Measurements from ENCODE around the gene SNAP25.

Gene SNAP25

DNA sequence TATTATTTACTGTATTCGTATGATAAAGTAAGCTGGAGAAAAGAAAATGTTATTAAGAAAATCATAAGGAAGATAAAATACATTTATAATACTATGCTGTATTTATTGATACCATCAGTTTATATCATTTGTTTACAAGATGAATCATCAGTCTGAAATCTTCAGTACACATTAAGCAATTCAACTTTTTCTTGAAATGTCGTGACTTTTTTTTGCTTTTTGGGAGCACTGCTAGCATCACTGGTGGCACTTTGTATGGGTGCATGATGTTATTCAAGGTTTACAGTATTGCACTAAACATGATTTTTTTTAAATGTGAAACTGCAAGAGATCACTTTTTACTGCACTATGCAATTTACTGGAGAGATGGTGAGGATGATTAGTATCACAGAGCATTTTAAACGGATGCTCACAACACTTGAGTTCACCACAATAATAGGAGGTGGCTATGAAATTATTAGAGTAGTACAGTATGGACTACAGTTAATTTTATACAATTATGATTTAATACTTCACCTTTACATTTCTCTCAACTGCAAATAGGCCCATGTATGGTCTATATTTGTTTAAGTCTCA is 85.9 kb downstream of the SNAP25 start:
- DNase-seq (ENCODE audit: low spot score), result no peak

DNA sequence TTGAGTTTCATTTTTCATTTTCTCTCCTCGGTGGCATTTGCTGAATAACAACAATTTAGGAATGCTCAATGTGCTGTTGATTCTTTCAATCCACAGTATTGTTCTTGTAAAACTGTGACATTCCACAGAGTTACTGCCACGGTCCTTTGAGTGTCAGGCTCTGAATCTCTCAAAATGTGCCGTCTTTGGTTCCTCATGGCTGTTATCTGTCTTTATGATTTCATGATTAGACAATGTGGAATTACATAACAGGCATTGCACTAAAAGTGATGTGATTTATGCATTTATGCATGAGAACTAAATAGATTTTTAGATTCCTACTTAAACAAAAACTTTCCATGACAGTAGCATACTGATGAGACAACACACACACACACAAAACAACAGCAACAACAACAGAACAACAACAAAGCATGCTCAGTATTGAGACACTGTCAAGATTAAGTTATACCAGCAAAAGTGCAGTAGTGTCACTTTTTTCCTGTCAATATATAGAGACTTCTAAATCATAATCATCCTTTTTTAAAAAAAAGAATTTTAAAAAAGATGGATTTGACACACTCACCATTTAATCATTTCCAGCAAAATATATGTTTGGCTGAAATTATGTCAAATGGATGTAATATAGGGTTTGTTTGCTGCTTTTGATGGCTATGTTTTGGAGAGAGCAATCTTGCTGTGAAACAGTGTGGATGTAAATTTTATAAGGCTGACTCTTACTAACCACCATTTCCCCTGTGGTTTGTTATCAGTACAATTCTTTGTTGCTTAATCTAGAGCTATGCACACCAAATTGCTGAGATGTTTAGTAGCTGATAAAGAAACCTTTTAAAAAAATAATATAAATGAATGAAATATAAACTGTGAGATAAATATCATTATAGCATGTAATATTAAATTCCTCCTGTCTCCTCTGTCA is 88.1 kb downstream of the SNAP25 start:
- DNase-seq (ENCODE audit: low spot score), result peak; percentile 63

DNA sequence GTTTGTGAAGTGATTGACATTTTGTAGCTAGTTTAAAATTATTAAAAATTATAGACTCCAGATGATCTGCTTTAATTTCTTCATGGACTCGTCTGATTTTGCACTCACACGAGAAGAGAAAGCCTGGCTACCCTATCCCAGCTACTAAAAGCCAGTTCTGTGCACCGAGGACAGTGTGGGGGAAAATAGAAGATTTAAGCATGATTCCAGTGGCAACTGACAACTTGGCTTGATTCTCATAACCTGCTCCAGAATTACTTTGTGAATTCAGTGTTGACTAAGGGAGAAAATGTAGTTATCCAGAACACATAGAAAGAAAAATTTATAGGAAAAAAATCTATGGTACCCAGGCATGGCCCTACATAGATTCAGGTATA is 88.7 kb downstream of the SNAP25 start:
- no peak for DNase-seq (ENCODE audit: low spot score)

DNA sequence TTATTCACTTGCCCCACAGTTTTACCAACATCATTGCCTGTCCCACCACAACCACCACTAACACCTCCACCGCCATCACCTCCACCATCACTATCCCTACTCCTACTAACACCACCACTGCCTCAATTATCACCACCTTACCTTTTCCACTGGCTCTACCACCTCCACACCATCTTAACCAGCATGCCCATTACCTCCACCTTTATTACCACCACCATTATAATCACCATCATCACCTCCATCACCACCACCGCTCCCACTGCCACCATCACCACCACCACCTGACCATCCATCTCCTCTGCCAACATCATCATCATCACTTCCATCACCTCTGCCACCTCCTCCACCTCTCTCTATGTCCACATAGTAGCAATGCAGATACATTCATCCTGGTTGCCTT is 90.0 kb downstream of the SNAP25 start:
- DNase-seq (ENCODE audit: low spot score), result no peak

DNA sequence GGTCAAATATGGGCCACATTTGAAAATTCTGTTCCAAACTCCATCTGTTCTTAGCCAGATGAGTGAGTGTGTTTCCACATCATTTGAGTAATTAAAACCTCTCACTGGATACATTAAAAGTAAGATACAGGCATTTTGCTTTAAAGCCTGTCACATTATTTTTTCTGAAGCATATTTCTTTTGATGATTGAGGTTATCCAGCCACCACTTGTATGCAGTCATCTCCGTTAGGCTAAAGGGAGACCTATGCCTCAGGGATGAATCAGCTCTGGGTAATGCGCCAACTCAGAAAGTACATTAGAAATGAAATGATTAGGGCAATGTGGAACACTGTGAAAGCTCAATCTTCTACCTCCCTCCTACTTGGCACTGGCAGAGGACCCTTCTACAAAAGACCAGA is 90.7 kb downstream of the SNAP25 start:
- peak; percentile 66 for DNase-seq (ENCODE audit: low spot score)

DNA sequence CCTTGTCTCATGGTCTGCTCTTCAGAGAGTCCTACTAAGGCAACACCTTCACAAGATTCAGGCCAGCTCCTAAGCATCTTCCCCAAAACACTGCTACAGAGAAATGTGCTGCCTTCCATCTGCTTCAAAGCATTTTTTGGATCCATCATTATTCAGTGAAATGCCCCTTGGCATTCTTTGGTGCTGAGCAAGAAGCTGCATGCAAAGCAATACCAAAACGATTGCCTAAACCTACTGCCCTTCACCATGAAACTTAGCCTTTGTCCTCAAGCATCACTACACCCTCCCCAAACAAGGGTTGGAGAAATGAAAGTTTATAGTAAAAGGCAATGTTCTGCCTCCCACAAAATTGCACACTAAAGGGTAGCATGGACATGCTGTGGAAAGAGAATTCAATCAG is 93.5 kb downstream of the SNAP25 start:
- DNase-seq (ENCODE audit: low spot score), result no peak

DNA sequence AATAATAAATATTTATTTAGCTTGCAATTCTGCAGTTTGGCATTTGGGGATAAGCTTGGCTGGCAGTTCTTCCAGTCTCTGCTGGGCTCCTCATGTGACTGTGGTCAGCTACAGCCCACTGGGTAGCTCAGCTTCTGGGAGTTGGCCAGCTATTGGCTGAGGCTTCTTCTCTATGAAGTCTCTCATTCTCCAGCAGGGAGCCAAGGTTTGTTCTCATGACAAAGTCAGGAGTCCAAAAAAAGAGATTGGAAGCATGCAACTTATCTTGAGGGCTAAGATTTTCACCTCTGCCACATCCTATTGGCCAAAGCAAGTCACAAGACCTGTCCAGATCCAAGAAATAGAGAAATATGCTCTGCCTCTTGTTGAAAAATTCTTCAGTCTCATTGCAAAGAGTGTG is 94.6 kb downstream of the SNAP25 start:
- DNase-seq (ENCODE audit: low spot score), result no peak

DNA sequence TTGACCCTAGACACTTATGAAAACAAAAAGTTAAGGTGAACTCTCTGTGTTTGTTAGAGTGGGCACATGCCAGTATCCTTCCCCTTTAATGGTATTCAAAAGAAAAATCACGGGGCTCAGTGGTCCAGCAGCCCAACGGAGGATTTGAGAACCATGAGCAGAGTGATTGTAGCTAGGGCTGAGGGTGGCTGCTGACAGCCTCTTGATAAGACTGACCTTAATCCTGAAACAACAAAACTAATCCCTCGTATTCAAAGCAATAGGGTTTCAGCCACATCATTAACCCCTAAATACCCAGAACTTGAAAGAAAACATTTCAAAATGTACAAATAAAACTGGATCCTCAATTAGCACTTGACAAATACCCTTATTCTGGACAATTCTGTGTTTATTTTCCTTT is 95.1 kb downstream of the SNAP25 start:
- DNase-seq (ENCODE audit: low spot score), result no peak

DNA sequence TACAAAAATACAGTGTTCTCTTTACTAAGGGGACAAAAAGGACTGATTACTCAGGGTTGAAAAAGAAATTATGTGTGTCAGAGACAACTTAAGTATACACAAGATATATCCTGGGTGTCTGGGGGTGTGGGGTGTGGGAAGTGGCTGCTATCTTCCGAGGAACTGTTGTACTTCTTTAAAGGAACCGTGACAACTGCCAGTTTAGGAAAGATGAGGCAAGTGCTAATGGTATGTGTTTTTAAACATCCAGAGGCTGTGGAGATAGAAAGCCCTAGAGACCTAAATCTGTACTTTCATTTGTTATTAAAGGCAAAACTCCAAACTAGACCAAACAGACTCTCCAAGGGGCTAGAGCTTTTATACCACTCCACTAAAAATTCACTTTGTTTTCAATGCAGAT is 95.6 kb downstream of the SNAP25 start:
- no peak for DNase-seq (ENCODE audit: low spot score)

DNA sequence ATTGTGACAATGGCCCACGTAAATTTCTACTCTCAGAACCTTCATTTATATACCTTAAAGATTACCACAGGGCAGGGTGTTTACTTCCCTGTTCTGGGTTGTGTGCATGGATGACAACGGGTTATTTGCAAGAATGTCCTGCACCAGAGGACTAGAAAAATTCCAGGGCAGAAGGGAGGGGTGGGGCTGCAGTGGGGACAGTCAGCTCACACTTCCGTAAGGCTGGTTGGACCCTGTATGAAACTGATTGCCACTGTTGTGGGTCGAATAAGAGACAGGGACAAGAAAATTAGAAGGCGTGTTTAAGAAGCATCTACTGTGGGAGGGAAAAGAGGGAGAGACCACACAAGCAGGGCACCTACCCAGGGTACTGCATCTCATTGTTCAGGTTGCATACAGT is 96.5 kb downstream of the SNAP25 start:
- DNase-seq (ENCODE audit: low spot score), result no peak

DNA sequence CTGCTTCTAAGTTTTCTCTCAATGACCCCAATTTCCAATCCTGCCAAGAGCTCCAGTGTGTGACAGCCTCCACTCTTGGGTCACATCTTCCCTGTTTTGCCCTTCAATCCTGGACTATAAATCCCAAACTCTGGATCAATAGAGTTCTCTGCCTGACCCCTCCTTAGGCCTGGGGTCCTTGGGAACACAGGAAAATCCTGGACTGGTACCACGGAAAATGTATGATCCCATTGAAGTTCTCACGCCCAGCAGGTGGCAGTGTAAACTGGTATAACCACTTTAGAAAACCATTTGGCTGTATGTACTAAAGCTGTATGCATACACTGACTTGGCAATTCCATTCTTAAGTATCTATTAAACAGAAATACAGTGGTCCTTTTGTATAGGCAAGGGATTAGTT is 98.0 kb downstream of the SNAP25 start:
- no peak for DNase-seq (ENCODE audit: low spot score)

DNA sequence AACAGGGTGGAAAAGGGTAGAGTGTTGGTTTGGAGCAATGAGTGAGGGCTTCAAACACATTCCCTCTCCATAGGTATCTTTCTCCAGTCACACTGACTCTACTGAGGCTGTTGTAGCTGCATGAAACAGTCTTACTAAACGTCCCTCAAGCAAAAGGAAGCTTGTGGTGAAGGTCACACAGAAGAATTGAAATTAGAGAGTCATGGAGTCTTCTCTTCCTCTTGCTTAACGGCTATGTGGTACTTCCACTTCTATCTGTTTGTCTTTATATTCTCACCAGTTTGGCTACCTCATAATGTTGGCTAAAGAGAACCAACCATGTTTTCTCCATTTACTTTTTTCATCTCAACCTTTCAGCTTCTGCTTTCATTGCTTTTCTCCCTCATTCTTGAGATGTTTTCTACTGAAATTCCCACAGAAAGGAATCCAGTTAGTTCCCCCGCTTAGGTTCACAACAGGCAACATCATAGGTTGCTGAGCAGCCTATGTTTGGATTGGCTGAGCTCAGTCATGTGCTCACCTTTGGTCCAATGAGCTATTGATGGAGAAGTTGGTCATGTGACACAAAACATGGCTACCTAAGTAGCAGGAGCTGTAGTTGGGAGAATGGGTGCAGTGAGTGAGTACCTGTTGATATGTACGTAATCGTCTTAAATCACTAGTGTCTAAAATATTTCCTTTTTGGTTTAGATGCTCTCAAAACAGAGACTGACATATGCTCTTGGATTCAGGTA is 99.8 kb downstream of the SNAP25 start:
- no peak for DNase-seq (ENCODE audit: low spot score)

DNA sequence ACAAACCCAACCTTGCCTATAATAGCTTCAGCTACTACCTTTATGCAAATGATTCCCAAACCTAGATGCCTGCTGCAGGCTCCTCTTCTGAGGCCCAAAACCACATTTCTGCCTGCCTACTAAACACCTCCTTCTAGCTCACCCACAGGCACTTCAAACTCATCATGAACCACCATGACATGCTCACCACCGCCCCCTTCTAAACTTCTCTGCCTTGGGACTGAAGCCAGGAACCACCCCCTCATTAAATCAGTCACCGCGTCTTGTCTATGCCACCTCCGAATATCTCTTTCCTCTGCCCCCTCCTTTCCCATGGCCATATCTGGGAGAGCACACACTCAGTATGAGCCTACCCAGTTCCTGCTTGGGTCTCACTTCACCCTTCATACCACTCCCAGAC is 101.2 kb downstream of the SNAP25 start:
- no peak for DNase-seq (ENCODE audit: low spot score)

DNA sequence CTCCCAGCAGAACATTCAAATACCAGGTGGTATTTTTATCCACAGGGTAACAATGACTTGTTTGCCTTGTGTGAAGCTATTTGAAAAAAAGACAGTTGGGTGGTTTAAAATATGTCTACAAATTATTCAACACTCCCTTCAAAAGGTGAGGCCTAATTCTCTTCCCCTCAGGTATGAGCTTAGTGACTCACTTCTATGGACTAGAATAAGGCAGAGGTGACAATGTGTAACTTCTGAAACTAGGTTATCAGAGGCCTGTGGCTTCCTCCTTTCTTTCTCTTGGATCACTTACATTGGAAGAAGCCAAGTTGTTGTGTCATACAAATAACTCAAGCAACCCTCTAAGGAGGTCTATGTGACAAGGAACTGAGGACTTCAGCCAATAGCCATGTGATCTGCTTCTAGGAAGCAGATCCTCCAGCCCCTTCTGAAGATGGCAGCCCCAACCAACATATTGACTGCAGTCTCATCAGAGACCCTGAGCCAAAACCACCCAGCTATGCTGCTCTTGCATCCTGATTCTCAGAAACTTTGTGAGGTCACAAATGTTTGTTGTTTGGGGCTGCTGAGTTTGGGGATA is 102.6 kb downstream of the SNAP25 start:
- no peak for DNase-seq (ENCODE audit: low spot score)

DNA sequence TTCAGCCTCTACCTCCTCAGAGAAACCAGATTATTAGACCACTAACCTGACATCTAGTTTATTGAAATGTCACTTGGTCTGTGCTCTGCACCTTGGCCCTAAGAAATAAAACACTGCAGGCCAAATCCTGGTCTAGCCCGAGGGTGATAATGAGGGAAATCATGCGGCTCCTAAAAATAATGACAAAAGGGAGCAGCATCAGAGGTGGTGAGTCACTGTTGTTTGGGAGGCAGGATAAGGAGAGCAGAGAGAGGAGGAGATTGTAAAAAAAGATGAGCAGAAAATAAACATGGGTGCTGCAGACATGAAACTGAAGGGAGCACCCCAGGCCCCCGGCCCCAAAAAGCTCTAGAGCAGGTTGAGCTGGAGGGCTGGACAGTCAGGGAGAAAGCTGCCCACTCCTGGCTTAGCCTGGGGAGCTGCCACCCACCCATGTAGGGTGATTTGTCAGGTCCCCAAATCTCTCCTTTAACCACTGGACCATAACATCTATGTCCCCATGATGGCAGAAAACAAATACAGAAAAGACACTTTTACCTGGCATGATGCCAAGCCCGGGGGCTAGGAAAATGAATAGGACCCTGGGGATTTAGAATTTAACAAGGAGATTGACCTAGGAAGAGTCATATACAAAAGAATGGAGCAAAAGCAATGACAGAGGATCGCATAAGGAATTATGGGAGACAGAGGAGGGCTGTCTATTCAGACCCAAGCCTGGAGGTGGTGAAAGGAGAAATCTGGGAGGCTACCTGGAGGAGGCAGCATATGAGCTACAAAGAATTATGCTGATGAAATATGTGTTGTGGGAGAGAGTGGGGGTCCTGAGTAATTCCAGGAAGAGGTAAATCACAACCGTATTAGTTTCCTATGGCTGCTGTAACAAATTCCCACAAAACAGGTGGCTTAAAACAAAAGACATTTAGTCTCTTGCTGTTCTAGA is 103.7 kb downstream of the SNAP25 start:
- no peak for DNase-seq (ENCODE audit: low spot score)

DNA sequence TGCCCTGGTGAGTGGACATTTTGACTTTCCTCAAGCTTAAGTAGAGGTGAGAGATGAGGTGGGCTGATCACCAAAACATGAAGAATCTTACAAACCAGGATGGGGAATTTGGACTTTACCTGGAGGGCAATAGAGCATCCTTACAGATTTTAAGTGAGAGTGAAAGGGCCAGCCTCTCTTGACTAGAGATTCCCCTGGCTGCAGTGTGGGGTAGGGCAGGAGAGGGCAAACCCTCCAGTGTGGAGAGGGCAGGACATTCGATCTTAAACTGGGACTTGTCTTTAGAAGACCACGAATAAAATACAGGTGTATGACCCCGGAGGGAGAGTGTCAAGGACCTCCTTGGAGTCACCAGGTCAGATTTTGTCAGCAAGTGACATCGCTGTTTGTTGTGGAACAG is 105.1 kb downstream of the SNAP25 start:
- DNase-seq (ENCODE audit: low spot score), result no peak

DNA sequence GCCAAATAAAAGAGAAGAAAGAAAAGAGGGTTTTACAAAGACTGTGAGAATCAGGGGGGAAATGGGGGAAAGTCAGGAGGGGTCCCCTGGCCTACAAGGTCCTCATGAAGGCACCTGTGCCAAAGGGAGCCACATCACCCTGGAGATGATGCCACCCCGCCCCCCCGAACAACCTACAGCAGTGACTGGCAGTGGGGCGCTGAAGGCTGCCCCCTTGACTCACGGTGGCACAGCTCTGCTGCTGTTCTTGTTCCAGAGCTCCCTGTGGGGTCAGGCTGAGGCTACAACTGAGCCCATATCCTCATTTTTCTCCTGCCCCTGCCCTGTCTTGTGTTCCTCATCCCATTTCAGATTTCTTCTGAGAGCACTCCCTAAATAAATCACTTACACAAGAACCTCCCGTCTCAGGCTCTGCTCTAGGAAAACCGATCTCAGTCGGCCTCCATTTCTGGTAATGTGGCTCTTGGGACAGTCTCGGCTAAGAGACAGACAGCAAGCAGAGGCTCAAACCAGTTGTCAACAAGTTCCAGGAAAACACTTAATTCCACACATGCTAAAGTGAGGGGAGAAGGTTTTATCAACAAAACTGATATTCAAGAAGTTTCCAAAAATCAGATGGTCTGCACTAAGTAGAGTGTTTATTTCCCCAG is 105.7 kb downstream of the SNAP25 start:
- DNase-seq (ENCODE audit: low spot score), result no peak

DNA sequence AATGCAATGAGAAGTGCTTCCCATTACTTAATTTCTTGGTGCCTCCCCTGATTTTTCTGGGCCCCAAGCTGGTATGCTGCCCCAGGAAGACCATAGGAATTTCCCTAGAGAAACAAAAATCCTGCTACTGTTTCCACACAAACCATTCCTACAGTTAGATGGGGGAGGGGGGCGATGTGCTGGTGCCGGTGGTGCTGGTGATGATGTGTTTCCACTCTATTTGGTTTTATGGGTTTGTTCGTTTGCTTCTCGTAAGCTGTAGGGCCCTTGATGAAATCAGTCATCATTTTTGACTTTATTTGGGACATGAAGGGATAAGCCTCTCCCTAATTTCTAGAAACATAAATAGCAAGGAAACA is 110.2 kb downstream of the SNAP25 start:
- DNase-seq (ENCODE audit: low spot score), result no peak

DNA sequence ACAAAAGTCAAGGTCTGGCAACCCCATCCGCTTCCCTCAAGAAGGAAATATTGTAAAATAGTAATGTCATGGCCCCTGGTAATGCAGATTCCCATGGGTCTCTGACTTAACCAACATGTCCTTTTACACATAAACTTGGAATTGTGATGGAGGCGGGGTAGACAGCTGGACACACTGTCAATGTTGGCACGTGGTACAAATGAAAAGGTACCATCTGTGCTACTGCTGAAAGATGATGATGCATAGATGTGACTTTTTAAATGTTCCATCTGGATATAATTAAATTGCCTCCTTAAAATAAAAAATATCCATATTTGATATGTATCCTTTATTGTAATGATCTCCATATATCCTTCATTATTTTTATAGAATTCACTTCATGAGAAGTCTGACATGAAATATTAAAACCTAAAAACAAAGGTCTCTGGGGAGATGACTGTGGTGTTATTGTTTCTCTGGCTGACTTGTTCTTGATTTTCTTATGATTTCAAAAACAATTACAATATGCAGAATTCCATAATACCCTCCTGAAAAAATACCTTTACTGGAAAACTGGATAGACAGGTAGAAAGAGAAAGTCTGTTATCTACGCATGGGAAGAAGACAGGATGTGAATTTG is 110.9 kb downstream of the SNAP25 start:
- DNase-seq (ENCODE audit: low spot score), result no peak

DNA sequence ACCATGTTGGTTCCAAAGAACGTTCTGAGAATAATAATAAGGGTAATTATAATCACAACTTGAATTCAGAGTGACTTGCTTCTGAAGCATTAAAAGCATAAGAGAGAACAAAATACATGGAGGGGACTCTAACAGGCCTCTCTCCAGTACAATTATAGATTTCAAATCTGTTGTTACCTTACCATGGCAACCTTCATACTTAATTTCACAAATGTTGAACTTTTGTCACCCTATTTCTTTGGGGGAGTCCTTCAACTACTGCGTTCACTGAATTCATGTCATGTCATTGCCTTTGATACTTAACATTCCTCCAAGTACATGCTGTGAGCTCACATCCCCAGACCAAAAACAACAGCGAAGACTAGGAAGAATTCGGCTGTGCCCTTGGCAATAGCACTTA is 111.4 kb downstream of the SNAP25 start:
- no peak for DNase-seq (ENCODE audit: low spot score)
